ENCODE measurements around the gene GADD45B.
"Not testable (repeated sequence)": the region's sequence is repeated elsewhere in the genome, so short reads cannot be mapped to it uniquely, and the experiment has no call there.

The GADD45B gene

DNA sequence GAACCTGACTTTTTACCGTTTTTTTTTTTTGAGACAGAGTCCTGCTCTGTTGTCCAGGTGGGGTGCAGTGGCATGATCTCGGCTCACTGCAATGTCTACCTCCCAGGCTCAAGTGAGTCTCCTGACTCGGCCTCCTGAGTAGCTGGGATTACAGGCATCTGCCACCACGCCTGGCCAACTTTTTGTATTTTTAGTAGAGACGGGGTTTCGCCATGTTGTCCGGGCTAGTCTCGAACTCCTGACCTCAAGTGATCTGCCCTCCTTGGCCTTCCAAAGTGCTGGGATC is 6.1 kb upstream of the GADD45B start:
- not testable (repeated sequence) for DNase-seq

DNA sequence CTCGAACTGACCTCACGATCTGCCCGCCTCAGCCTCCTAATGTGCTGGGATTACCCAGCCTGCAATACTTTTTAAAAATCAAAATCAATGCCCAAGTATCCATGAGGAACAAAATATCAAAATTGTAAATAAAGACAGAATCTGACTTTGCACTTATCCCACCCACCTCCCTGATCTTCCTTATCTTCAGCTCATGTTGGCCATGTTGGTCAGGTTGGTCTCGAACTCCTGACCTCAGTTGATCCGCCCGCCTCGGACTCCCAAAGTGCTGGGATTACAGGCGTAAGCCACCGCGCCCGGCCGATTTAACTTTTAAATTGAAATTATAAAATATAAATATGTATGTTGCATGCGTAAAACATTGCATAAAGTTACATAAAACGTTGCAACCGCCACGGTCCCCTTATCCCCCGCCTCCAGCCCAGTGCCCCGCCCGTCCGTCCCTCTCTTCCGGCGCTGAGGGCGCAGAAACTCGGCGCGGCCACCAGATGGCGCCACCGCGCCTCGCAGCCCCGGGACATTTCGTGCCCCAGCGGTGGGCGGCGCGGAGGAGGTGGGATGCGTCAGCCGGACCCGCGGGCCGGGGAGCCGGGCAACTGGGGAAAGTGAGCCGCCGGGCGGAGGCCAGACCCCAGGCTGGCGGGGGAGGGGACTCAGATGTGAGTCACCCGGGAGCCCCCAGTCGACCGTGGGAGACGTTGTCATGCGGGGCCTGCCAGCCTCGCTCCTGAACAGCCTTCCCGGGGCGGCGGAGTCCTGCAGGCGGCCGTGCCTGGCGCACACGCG is 1.5 kb upstream of the GADD45B start:
- DNase-seq, result peak; percentile 88

DNA sequence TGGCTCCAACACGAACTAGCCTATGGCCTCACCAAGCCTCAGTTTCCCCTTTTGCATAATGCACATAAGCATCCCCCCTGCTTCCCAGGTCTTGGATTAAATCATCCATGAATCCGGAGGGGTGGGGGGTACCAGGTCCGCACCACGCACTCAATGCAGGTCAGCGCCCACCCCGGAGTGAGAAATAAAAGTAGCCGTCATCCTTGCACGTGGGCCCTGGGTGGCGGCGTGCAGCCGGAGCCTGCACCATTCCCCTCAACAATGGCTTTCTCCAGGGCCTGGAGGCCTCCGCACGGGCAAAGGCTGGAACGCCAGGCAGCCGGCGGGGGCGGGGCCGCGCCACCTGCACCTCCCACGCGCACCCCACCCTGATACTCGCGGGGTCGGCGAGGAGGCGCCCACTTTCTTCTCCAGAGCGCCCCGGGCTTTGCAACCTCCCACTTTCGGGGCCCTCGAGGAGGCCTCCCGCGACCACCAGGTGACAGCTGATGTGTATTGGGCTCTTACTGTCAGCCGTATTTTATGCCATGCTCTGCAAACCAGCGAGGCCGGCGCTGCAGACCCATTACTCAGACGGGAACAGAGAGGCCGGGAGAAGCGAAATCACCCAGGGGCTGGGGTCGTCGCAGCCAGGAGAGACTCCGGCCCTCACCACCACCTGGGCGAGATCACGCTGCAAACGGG is 767 bp upstream of the GADD45B start:
- DNase-seq, result peak; percentile 67

DNA sequence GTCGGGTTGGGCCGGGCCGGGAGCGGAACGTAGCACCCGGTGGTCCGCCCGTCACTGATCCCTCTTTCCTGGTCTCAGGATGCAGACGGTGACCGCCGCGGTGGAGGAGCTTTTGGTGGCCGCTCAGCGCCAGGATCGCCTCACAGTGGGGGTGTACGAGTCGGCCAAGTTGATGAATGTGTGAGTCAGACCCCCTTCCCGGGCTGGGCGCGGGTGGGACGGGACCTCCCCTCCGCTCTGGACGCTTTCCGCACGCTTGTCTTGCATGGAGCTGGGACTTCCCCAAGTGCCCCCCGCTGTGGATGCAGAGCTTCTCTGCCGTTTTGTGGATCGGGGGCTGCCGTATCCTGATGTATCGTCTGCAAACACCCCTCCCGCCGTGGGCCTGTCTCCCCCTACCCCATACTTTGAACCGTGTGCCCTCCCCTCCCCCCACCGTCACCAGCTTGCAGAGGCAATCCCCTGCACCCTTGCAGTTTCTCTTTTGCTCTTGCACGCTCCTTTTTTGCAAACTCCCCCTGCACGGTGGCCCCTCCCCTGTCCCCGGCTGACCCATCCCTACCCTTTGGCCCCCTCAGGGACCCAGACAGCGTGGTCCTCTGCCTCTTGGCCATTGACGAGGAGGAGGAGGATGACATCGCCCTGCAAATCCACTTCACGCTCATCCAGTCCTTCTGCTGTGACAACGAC is 669 bp downstream of the GADD45B start:
- peak; percentile 78 for DNase-seq

DNA sequence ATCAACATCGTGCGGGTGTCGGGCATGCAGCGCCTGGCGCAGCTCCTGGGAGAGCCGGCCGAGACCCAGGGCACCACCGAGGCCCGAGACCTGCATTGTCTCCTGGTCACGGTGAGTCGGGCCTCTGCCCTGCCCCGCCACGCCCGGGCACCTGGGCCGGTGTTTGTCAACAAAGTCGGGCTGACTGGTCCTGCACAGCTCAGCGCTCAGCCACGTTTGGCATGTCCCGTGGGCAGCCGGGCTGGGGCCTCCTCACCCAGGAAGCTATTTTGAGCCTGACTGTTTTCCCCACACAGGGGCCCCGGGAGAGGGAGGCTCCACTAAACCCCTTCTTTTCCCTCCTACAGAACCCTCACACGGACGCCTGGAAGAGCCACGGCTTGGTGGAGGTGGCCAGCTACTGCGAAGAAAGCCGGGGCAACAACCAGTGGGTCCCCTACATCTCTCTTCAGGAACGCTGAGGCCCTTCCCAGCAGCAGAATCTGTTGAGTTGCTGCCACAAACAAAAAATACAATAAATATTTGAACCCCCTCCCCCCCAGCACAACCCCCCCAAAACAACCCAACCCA is 1.3 kb downstream of the GADD45B start:
- DNase-seq, result no peak

DNA sequence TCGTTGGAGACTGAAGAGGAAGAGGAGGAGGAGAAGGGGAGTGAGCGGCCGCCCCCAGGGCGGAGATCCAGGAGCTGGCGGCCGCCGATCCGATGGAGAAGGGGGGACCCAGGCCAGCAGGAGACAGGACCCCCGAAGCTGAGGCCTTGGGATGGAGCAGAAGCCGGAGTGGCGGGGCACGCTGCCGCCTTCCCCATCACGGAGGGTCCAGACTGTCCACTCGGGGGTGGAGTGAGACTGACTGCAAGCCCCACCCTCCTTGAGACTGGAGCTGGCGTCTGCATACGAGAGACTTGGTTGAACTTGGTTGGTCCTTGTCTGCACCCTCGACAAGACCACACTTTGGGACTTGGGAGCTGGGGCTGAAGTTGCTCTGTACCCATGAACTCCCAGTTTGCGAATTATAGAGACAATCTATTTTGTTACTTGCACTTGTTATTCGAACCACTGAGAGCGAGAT is 1.8 kb downstream of the GADD45B start:
- peak; percentile 30 for DNase-seq

DNA sequence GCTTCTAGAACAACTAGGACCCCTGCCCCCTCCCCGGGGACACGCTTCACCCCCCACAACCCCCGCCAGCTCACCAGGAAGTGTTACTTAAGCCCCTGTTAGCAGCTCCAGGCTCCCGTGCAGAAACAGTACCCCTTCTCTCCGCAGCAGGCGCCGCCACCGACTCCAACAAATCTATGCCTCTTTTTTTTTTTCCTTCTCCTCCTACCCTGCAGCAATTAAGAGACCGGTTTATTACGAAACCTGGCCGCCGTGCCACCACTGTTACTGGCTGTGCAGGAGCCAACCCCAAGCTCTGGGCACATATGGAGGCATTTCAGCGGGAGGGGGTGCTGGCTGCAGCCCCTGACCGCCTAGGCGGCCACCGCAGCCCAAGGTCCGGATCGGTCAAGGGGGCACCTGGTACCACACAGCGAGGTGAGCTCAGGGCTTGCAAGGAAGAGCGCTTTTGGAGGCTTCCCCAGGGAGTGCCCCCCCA is 2.4 kb downstream of the GADD45B start:
- DNase-seq, result peak; percentile 76

DNA sequence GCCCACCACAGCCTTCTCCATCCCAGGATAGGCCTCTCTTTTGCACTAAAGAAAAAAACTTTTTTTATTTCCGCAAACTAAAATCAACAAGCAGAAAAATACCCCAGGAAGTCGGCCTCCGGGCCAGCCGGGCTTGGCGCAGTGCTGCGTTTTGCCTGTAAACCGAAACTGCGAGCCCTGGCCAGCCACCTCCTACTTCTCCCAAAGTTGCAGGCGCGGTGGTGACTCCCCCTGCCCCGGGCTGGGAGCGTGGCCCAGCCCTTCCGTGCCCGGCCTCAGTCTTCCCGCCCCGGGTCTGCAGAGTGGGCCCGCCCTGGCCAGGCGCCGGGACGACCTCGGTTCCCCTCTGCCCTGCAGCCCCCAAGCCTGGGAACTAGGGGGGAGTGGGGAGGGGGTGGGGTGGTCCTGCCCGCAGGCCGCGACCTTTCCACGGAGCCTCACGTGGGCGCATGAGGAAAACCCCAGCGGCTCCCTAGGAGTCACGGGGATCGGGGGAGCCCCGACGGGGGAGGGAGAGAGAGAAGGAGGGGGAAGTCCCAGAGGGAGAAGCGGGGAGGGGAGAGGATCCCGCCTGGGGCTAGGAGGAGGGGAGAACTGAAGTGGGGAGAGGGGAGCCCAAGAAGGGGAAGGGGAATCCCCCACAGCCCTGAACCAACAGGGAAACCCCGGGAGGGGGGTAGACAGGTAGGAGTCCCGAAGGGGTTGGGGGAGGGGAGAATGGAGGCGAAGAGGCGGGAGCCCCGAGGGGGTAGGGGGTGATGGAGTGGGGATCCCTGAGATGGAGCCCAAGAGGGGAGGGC is 3.0 kb downstream of the GADD45B start:
- DNase-seq, result peak; percentile 78

DNA sequence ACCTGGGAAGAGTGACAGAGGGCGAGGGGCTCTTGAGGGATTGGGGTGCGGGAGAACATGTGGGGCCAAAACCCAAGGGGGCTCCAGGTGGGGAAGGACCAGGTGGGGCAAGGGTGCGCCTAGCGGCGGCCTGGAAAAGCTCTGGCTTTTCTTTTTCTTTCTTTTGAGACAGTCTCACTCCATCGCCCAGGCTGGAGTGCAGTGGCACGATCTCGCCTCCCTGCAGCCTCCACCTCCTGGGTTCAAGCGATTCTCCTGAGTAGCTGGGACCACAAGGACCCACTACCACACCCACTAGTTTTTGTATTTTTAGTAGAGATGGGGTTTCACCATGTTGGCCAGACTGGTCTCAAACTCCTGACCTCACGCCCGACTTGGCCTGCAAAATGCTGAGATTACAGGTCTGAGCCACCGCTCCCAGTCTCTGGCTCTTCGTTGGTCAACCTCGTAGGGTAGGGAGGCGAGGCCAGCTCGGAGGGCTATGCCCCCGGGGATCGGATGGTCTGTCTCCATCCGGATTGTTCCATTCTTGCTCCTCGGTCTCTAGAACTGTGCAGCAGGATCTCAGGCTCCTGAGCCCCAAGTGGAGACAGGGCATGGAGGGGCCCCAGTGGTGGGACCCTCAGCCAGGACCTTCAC is 3.7 kb downstream of the GADD45B start:
- DNase-seq, result peak; percentile 28

DNA sequence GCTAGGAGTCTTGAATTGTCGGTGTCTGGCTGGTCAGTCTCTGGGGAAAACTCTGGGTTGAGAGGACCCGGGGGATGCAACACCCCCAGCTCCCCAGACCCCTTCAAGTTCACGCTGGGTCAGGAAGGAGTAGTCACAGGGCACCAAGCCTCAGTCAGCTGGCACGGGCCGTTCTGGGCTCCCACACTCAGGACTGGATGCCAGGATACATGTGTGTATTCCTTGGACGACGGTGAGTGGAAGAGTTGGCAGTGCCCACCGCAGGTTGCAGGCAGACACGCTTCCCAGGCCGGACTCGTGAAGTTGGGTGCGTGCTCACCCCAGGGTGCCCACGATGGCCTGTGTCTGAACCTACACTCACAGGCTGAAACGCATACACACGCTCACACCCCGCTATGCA is 5.5 kb downstream of the GADD45B start:
- DNase-seq, result no peak

DNA sequence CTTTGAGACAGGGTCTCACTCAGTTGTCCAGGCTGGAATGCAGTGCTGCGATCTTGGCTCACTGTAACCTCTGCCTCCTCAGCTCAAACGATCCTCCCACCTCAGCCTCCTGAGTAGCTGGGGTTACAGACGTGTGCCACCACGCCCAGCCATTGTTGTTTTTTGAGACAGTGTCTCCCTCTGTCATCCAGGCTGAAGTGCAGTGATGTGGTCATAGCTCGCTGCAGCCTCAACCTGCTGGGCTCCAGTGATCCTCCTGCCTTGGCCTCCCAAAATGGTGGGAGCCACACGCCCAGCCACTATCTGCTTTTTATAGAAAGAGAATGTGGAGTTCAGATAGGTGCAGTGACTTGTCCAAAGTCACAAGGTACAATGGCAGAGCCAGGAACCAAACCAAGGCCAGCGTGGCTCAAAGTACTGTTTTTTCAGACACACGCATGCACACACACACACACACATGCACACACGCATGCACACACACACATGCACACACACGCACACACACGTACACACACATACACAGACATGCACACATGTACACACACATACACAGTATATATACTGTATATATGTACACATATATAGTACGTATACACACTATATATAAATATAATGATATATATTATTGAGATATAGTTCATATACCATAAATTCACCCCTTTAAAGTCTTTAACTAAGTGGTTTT is 6.6 kb downstream of the GADD45B start:
- DNase-seq, result no peak

DNA sequence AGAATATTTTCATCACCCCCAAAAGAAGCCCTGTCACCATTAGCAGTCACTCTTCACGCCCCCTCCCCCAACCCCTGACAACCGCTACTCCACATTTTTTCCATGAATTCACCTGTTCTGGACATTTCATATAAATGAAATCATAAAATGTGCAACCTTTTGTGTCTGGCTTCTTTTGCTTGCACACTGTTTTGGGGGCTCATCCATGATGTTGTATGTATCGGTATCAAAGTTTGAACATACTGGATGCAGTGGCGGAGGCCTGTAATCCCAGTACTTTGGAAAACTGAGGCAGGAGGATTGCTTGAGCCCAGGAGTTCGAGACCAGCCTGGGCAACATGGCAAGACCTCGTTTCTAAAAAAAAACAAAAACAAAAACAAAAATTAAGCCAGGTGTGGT is 7.2 kb downstream of the GADD45B start:
- DNase-seq, result no peak

DNA sequence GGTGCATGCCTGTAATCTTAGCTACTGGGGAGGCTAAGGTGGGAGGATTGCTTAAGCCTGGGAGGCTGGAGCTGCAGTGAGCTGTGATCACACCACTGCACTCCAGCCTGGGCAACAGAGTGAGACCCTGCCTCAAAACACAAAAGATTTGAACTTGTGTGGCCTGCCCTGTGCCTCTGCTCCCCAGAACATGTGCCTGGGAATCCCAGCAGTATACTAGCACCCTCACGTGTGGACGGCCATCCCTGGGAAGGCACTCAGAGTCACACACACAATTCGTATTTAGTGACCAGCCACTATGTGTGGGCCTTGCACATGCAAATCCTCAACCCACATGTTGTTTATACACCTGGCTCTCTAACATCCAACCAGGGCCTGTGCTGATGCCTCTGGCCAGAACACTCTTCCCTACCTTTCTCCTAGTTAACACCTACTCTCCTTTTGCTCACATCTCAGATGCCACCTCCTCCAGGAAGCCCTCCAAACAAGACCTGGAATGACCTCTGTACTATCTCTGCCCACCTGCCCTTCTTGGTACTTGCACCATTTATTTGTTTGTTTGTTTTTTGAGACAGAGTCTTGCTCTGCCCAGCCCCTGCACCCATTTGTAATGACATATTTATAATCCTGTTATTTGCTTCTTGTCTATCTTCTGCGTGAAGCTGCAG is 7.7 kb downstream of the GADD45B start:
- DNase-seq, result no peak

DNA sequence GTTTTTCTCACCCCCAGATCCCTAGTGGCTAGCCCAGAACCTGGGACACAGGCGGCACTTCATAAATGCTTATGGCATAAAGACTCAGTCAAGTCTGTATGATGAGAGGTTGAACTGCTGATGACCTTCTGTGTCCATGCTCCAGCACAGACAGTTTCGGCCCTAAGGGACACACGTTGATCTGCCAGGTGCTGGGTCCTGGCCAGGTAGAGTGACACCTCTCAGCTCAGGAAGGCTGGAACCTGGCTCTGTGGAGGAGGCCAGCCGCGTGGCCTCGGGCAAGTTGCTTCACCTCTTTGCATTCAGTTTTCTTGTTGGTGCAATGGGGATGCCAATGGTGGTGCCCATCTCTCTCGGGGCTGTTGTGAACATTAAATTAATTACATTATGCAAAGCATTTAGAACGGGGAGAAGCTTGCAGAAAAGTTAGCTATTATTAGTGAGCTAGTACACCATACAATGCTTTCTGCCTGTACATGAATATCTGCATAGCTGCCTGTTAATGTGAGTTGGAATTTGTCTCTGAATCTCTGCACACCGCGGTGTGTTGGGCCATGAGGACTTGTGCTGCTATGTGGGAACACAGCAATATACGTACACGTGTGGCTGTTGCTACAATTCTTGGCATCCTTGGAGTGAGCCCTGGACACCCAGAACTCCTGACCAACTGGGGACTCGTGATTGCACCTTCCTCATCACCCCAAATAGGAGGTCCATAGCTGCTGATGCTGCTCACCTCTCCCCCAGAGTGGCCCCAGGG is 8.4 kb downstream of the GADD45B start:
- no peak for DNase-seq

DNA sequence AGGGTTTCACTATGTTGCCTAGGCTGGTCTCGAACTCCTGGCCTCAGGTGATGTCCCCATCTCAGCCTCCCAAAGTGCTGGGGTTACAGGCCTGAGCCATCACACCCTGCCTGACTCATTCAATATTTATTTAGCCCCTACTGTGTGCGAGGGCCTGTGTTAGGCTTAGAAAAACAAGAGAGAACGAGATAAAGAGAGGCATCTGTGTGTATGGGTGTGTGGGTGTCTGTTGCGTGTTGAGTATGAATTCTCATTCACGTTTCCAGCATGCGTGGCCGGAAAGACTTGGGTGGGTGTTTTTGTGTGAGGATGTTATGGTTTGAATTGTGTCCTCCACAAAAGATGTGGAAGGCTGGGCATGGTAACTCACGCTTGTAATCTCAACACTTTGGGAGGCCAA is 9.5 kb downstream of the GADD45B start:
- no peak for DNase-seq

DNA sequence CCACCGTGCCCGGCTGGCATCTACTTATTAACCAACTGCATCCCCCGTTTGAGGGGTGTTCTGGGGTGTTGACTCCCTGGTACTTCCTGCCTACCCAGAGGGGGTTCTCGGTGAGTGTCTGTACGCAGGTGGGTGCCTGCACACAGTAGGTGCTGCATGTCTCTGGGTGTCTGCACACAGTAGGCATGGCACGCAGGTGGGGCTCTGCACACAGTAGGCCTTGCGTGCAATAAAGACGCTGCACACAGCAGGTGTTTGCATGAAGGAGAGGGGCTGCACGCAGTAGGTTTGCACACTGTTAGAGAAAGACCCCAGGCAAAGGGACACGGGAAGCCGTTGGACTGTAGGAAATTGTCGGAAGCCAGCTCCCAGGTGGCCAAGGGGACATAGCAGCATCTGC is 11.2 kb downstream of the GADD45B start:
- no peak for DNase-seq

DNA sequence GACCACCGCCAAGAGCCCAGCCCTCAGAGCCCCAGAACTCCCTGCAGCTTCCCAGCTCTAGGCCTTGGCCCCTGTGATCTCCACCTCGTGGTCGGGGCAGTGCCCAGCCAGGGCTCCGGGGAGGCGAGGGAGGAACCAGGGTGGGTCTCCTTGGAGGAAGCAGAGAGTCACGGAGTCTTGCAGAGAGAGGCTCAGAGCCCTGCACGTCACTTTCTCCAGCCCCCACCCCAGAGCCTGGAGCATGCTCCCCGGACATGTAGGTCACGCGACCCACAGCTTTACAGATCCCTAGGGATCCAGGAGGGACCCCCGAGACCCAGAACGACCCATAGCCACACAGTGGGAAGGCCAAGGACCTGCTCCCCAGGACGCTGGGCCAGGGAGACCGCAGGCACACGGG is 11.9 kb downstream of the GADD45B start:
- DNase-seq, result no peak

DNA sequence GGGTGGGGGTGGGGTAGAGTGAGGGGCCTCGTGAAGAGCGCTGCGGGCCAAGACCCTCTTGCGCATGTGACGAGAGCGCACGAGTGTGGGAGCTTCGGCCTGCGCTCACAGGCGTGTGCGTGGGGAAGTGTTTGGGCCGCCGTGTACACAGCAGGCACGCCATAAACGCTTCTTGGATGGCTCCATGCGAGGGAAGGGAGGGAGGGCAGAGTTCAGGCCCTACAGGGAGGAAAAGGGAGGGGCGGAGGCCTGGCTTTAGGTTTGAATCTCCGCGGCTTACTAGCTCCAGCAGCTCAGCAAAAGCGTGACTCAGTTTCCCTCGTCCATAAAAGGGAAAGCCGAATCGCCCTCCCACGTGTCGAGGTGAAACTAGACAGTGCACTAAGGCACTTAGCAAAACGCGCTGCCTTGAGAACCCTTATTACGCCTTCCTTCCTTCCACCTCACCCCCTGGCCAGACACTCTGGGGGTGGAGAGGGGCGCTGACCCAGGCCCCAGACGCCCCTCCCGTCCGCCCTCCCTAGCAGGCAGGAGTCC is 12.5 kb downstream of the GADD45B start:
- DNase-seq, result no peak

DNA sequence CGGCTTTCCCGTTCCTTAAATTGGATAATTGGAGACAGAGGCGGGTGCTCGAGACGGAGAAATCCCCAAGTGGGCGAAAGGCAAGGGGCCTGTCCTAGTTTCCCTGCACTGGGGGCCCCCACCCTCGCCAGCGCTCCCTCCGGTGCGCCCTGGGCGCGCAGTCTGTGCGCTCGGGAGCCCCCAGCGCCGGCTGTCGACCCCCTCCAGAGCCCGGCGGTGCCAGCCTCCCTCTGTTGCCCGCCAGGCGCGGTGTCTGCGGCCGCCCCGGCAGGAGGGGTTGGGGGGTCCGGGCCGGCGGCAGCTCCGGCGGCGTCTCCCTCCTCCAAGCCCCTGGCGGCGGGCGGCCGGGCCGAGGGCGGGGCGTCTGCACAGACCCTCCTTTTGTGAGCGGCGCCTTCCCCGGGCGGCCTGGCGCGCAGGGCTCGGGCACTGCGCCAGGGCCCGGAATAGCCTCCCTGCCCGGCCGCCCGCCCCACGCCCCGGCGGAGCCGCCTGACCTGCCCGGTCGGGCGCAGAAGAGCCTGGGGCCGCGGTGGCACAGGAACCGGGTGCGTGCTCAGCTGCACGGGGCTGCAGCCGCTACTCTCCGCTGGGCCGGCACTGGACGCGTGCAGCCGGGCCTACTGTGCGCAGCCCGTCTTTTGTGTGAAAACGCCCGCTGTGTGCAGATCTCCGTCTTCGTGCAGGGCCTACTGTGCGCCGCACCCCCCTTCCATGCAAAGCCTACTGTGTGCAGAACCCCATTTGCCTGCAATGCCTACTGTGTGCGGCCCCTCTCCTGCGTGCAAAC is 13.2 kb downstream of the GADD45B start:
- DNase-seq, result no peak
